C4-2B (cell line): ENCODE results near the gene TCF4.

Experiments
- ZFX ChIP-seq: fragments of 450-650 bp; IDR thresholded peaks from 2 replicates; pipeline ENCODE4 v1.6.1; 2017
- TF ChIP-seq, protein P1 (sequence below): fragments of 450-650 bp; conservative IDR thresholded peaks from 2 replicates; pipeline ENCODE4 v1.5.1; 2017; ENCODE audit warnings: mild to moderate bottlenecking

DNA sequence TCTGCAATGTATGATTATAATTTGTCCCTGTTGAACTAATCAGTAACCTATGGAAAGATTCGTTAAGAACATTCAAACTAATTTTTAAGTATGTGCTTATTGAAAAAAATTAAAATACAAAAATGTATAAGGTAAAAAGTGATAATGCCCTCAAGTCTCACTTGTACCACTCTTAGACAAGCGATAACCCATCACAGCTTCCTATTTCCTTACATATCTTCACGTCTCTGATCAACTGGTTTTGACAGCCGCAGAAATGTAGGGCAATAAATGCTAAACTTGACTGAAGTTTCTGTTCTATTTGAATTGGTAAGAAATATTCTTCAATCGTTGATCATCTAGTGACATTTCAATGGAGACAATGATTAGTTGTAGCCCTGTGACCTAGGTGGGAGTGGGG is 112.5 kb downstream of the TCF4 start:
- TF ChIP-seq, protein P1, sequence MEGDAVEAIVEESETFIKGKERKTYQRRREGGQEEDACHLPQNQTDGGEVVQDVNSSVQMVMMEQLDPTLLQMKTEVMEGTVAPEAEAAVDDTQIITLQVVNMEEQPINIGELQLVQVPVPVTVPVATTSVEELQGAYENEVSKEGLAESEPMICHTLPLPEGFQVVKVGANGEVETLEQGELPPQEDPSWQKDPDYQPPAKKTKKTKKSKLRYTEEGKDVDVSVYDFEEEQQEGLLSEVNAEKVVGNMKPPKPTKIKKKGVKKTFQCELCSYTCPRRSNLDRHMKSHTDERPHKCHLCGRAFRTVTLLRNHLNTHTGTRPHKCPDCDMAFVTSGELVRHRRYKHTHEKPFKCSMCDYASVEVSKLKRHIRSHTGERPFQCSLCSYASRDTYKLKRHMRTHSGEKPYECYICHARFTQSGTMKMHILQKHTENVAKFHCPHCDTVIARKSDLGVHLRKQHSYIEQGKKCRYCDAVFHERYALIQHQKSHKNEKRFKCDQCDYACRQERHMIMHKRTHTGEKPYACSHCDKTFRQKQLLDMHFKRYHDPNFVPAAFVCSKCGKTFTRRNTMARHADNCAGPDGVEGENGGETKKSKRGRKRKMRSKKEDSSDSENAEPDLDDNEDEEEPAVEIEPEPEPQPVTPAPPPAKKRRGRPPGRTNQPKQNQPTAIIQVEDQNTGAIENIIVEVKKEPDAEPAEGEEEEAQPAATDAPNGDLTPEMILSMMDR = no peak
- TF ChIP-seq ZFX = no peak
